GM12878 (cell line): Measurements from ENCODE around the gene PRKCZ. TPM values are rescaled to one million over a fixed set of nuclear protein-coding genes. Genes with fewer than 3 reads are reported as not detected.

Experiments
- ATAC-seq: fragments of 200-7000 bp; cut with Tn5 transposase; 3 replicates; pipeline ENCODE4 v1.9.1; 2020; ENCODE audit warnings: mild to moderate bottlenecking, moderate library complexity
- BruUV-seq: library from RNA; stranded (reverse); fragments of 400-500 nt; replicated peaks from 2 replicates; lab custom pipeline; 2021; lab: Mats Ljungman, UMichigan
- CTCF ChIA-PET: fragments of 300-600 bp; sonication (Branson Sonifier 250); formaldehyde crosslinking; extraction: SDS; loops from one replicate; lab custom pipeline; 2021; ENCODE audit warnings: inconsistent platforms; lab: Yijun Ruan, JAX
- POLR2A ChIA-PET: fragments of 350-600 bp; formaldehyde crosslinking; extraction: SDS; loops from one replicate; lab custom pipeline; 2021; ENCODE audit warnings: inconsistent platforms; lab: Charles Lee
- RAD21 ChIA-PET: fragments of 300-600 bp; sonication (Branson Sonifier 250); formaldehyde crosslinking; loops from one replicate; lab custom pipeline; 2023; ENCODE audit warnings: antibody characterized with exemption; ENCODE audit not compliant: unreplicated experiment; lab: Charles Lee
- SMC1A ChIA-PET: fragments of 300-600 bp; sonication (Branson Sonifier 250); formaldehyde crosslinking; loops from one replicate; lab custom pipeline; 2023; ENCODE audit not compliant: unreplicated experiment, uncharacterized antibody; lab: Charles Lee
- DNase-seq: peaks from one replicate; pipeline ENCODE4 v3.0.0-alpha.2; 2011; ENCODE audit warnings: low read depth, low spot score
- FAIRE-seq: peaks from 3 replicates; lab custom pipeline; 2011; peaks lifted over from hg19 to GRCh38; lab: Jason Lieb, UNC
- H2AFZ ChIP-seq: 2 replicates; pipeline ENCODE4 v1.6.0; 2011; ENCODE audit warnings: low read depth, low read length, control low read depth; ENCODE audit not compliant: control insufficient read depth
- H3K27ac ChIP-seq: 2 replicates; pipeline ENCODE4 v1.5.1; 2011; ENCODE audit warnings: control low read depth; ENCODE audit not compliant: control insufficient read depth, insufficient read depth
- H3K27me3 ChIP-seq, 2 experiments: replicated peaks in 1 of 2; 2 replicates each; pipeline versions ENCODE4 v1.6.0 to v1.6.1; 2011; ENCODE audit warnings: low read length in 1 of 2; ENCODE audit not compliant: control insufficient read depth in 2 of 2, insufficient read depth in 2 of 2
- H3K36me3 ChIP-seq, 2 experiments: 2 replicates each; pipeline ENCODE4 v1.5.1; 2011; ENCODE audit warnings: low read length in 1 of 2; ENCODE audit not compliant: control insufficient read depth in 2 of 2, insufficient read depth in 2 of 2
- H3K4me1 ChIP-seq: 2 replicates; pipeline ENCODE4 v1.6.1; 2011; ENCODE audit warnings: mild to moderate bottlenecking, low read length, moderate library complexity, mixed read lengths; ENCODE audit not compliant: control insufficient read depth, insufficient read depth
- H3K4me2 ChIP-seq: 2 replicates; pipeline ENCODE4 v1.6.0; 2011; ENCODE audit warnings: control low read depth; ENCODE audit not compliant: control insufficient read depth, insufficient read depth
- H3K4me3 ChIP-seq: fragments of 200-600 bp; sonication (generic); 2 replicates; pipeline ENCODE4 v1.5.1; 2016
- H3K79me2 ChIP-seq: 2 replicates; pipeline ENCODE4 v1.6.0; 2011; ENCODE audit warnings: low read length; ENCODE audit not compliant: control insufficient read depth, insufficient read depth
- H3K9ac ChIP-seq: 2 replicates; pipeline ENCODE4 v1.8.0; 2011; ENCODE audit warnings: low read length, control low read depth, mixed read lengths; ENCODE audit not compliant: control insufficient read depth, insufficient read depth
- H3K9me3 ChIP-seq: replicated peaks from 3 replicates; pipeline ENCODE4 v1.5.1; 2011; ENCODE audit warnings: mild to moderate bottlenecking, low read length; ENCODE audit not compliant: control insufficient read depth, insufficient read depth
- H4K20me1 ChIP-seq: 2 replicates; pipeline ENCODE4 v1.6.0; 2011; ENCODE audit not compliant: control insufficient read depth, insufficient read depth
- EGR1 ChIP-seq, 2 experiments: IDR thresholded peaks; 1 replicate in 1 of 2; 2 replicates in 1 of 2; pipeline ENCODE4 v1.6.1; 2011 to 2012; ENCODE audit warnings: low read depth in 2 of 2, low read length in 2 of 2, borderline replicate concordance in 1 of 2, mild to moderate bottlenecking in 1 of 2, moderate library complexity in 1 of 2
- GATAD2B ChIP-seq: fragments of 450-650 bp; conservative IDR thresholded peaks from 2 replicates; pipeline ENCODE4 v1.6.1; 2017; ENCODE audit warnings: low read depth, mild to moderate bottlenecking, moderate library complexity
- POLR2AphosphoS5 ChIP-seq: IDR thresholded peaks from 2 replicates; pipeline ENCODE4 v1.6.1; 2011; ENCODE audit warnings: mild to moderate bottlenecking, low read length, inconsistent platforms
- WGBS: methylation state at CpG from one replicate; pipeline ENCODE4 v1.1.6; 2016; ENCODE audit warnings: low lambda C conversion rate; ENCODE audit not compliant: insufficient replicate concordance, insufficient coverage; ENCODE audit errors: missing lambda C conversion rate; 5-methylcytosine and 5-hydroxymethylcytosine counted together
- in situ Hi-C: fragments of 300-500 bp; cut with MboI; formaldehyde crosslinking; loops from 9 replicates; pipeline ENCODE4 v1.14.3; 2018; ENCODE audit warnings: mixed read lengths
- intact Hi-C: fragments of 100-400 bp; cut with micrococcal nuclease; formaldehyde crosslinking; loops from one replicate; pipeline ENCODE4 v1.14.2; 2022; ENCODE audit not compliant: unreplicated experiment
- polyA plus RNA-seq, 11 experiments: library from polyadenylated mRNA; depleted of rRNA in 4 of 11; unstranded in 6 of 11; stranded (reverse) in 5 of 11; fragments of >200 nt; fragmentation: Nextera tagmentation in 4 of 11; fragmentation: Illumina TruSeq in 1 of 11; extraction: Ambion mirVana in 4 of 11; extraction: Trizol in 1 of 11; gene quantifications; 1 replicate in 1 of 11; 2 replicates in 10 of 11; pipeline versions ENCODE4 v1.2.1 to v1.2.3, GENCODE V29; 2011 to 2016; ENCODE audit warnings: inconsistent platforms in 2 of 11, missing spikeins in 2 of 11, low read depth in 1 of 11
- total RNA-seq, 4 experiments: library from RNA; depleted of rRNA in 3 of 4; stranded (reverse); fragments of >200 nt in 3 of 4; fragmentation: Illumina TruSeq in 1 of 4; extraction: Trizol in 1 of 4; gene quantifications; 2 replicates each; pipeline versions ENCODE4 v1.2.1 to v1.2.3, GENCODE V29; 2013 to 2021
- TF ChIP-seq, protein P1 (sequence below): IDR thresholded peaks from 2 replicates; pipeline ENCODE4 v1.6.1; 2011; ENCODE audit warnings: low read depth, low read length, improper control_type of control experiment, borderline replicate concordance
- TF ChIP-seq, protein P2 (sequence below): fragments of 450-650 bp; formaldehyde crosslinking; IDR thresholded peaks from 2 replicates; pipeline ENCODE4 v1.5.0; 2022; ENCODE audit warnings: mild to moderate bottlenecking, missing genetic modification characterization

Gene PRKCZ
- total and polyA plus RNA-seq, 10 of the 15 experiments (the other 5 are each of a cell fraction or from before 2014, with no cell fraction given), result 0.05 to 1.9 (median 0.64) TPM; not detected in 1

DNA sequence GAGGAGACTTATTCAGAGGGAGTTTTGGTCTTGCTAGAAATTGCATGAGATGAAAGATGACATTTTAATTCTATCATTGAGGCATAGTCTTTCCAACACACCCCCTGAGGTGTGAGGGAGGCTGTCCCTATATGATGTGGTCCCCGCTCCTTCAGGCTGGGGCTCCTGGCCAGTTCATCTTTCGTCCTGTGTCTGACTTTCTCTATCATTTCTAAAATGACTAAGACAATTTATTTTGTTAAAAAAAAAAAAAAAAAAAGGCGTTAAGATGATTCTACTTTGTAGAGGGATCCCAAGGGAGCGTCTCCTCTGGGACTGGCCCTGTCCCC, 50.5 kb downstream of the PRKCZ start:
- BruUV-seq, result no TSS peak
- RAD21 ChIA-PET, result no interaction called here
- CTCF ChIA-PET, result no interaction called here
- POLR2A ChIA-PET, result no interaction called here
- TF ChIP-seq EGR1 (IDR thresholded peaks at IDR 0.05; ENCODE audit: borderline replicate concordance in 1 of 2, low read depth in 2 of 2, low read length in 2 of 2), result no peak
- TF ChIP-seq, protein P1, sequence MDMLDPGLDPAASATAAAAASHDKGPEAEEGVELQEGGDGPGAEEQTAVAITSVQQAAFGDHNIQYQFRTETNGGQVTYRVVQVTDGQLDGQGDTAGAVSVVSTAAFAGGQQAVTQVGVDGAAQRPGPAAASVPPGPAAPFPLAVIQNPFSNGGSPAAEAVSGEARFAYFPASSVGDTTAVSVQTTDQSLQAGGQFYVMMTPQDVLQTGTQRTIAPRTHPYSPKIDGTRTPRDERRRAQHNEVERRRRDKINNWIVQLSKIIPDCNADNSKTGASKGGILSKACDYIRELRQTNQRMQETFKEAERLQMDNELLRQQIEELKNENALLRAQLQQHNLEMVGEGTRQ, result no peak
- TF ChIP-seq, protein P2, sequence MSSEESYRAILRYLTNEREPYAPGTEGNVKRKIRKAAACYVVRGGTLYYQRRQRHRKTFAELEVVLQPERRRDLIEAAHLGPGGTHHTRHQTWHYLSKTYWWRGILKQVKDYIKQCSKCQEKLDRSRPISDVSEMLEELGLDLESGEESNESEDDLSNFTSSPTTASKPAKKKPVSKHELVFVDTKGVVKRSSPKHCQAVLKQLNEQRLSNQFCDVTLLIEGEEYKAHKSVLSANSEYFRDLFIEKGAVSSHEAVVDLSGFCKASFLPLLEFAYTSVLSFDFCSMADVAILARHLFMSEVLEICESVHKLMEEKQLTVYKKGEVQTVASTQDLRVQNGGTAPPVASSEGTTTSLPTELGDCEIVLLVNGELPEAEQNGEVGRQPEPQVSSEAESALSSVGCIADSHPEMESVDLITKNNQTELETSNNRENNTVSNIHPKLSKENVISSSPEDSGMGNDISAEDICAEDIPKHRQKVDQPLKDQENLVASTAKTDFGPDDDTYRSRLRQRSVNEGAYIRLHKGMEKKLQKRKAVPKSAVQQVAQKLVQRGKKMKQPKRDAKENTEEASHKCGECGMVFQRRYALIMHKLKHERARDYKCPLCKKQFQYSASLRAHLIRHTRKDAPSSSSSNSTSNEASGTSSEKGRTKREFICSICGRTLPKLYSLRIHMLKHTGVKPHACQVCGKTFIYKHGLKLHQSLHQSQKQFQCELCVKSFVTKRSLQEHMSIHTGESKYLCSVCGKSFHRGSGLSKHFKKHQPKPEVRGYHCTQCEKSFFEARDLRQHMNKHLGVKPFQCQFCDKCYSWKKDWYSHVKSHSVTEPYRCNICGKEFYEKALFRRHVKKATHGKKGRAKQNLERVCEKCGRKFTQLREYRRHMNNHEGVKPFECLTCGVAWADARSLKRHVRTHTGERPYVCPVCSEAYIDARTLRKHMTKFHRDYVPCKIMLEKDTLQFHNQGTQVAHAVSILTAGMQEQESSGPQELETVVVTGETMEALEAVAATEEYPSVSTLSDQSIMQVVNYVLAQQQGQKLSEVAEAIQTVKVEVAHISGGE (CRISPR knock-in tag), result no peak
- no peak for TF ChIP-seq GATAD2B
- TF ChIP-seq POLR2AphosphoS5, result no peak
- intact Hi-C loops, result no loop called here
- Histone ChIP-seq H4K20me1 (no peaks in the 10 kb centered on the region), H3K4me3 (no peak overlapping the region), H3K27me3 (no peaks in the 10 kb centered on the region), H3K4me1 (no peaks in the 10 kb centered on the region), H3K36me3 (no peaks in the 10 kb centered on the region), H3K27ac (no peak overlapping the region), H3K9ac (no peak overlapping the region), H3K9me3 (peaks cover 3% of the 10 kb centered on the region; the same call in 1 of the 3 replicates), H3K4me2 (no peak overlapping the region), H2AFZ (no peak overlapping the region), H3K79me2 (no peaks in the 10 kb centered on the region)
- ATAC-seq, result no peak
- no peak for DNase-seq
- no peak for FAIRE-seq
- in situ Hi-C loops, result no loop called here
- WGBS, result 48% methylated on average over 3 of the region's 4 CpGs
- SMC1A ChIA-PET, result no interaction called here
